ENCODE results near the gene SPTB.

The SPTB gene

DNA sequence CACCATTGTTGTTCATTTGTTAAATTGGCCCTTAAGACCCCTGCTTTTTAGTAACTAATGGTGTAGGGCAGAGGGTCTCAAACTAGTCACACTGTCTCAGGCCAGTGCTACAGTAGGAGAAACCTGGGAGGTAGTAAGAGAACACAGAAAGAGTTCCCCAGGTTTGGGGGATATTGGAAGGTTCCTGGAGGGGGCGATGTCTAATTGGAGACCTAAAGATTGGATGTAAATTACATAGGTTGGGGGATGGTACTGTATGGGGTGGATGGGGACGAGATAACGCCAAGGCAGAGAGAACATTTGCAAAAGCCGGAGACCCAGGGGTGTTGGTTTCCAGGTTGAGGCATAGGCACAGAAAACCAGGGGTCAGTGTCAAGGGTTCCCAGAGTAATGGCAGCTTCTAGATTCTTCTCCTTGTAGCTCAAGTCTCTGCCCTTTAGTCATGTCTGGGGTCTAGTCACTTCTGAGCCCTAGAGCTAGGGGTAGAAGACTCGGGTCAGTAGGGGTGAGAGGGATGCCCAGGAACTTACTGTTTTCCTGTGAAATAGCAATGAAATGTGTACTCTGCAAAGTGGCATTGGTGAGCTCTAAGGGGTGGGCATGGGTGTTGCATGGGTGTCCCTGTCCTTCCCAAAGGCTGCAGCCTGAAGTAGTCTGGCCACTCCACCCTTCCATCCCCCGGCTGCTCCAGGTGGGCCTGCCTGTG, 153.7 kb downstream of the SPTB start:
- no peak overlapping the region for H3K4me2 ChIP-seq (ENCODE audit: low read depth, low read length)
- no peaks in the 10 kb centered on the region for H3F3A ChIP-seq (ENCODE audit: insufficient read depth, low read length)
- H3K79me2 ChIP-seq (ENCODE audit: low read length): no peaks in the 10 kb centered on the region
- no peaks in the 10 kb centered on the region for H3K36me3 ChIP-seq (replicated peaks; ENCODE audit: insufficient read depth, low read length)
- H3K4me3 ChIP-seq (ENCODE audit: low read length): no peak overlapping the region
- H2AFZ ChIP-seq (ENCODE audit: low read length): no peak overlapping the region
- H3K9ac ChIP-seq (ENCODE audit: low read length): no peak overlapping the region
- DNase-seq: no peak
- H3K9me2 ChIP-seq (replicated peaks; ENCODE audit: insufficient read depth, low read length): no peaks in the 10 kb centered on the region
- H4K20me1 ChIP-seq (ENCODE audit: insufficient read depth, low read length): no peaks in the 10 kb centered on the region
- H3K9me3 ChIP-seq (replicated peaks; ENCODE audit: insufficient read depth, low read length): no peaks in the 10 kb centered on the region
- no peaks in the 10 kb centered on the region for H3K27me3 ChIP-seq (replicated peaks; ENCODE audit: insufficient read depth, low read length)
- no peak overlapping the region for H3K27ac ChIP-seq (ENCODE audit: low read length)
- H3K4me1 ChIP-seq (ENCODE audit: low read length): 0 out of 2 replicates have a peak, but pooled peaks cover 3% of the 10 kb centered on the region
- TF ChIP-seq EZH2 (optimal IDR thresholded peaks at IDR 0.05; ENCODE audit: low read depth, low read length) (no peak), EZH2phosphoT487 (IDR thresholded peaks at IDR 0.05; ENCODE audit: low read length) (no peak)
- TF ChIP-seq, protein P1, sequence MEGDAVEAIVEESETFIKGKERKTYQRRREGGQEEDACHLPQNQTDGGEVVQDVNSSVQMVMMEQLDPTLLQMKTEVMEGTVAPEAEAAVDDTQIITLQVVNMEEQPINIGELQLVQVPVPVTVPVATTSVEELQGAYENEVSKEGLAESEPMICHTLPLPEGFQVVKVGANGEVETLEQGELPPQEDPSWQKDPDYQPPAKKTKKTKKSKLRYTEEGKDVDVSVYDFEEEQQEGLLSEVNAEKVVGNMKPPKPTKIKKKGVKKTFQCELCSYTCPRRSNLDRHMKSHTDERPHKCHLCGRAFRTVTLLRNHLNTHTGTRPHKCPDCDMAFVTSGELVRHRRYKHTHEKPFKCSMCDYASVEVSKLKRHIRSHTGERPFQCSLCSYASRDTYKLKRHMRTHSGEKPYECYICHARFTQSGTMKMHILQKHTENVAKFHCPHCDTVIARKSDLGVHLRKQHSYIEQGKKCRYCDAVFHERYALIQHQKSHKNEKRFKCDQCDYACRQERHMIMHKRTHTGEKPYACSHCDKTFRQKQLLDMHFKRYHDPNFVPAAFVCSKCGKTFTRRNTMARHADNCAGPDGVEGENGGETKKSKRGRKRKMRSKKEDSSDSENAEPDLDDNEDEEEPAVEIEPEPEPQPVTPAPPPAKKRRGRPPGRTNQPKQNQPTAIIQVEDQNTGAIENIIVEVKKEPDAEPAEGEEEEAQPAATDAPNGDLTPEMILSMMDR (IDR thresholded peaks at IDR 0.05; ENCODE audit: low read length): no peak

DNA sequence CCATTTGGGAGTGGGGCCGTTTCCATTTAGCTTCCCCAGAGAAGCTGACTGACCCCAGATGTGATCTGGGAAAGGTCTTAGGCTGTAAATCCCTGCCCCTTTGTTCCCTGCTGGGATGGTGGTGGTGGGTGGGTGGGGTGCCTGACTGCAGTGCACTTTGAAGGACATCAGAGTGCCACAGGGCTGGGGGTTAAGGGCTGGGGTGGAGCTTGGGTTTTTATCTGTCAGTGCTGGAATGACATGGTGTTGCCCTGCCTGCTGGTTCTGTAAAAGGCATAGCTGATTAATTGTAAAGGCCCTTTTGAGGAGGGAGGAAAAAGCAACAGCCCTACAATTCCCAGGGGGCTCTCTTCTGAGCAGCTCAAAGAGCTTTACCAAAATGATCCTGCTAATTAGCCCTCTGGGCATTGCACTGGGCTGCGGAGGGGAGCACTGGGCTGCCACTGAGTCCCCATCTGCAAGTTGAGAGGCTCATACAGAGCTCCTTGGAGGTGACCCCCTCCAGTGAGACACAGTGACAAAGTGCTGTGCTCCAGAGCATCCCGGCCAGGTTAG, 154.4 kb downstream of the SPTB start:
- DNase-seq: no peak
- no peaks in the 10 kb centered on the region for H3K36me3 ChIP-seq (replicated peaks; ENCODE audit: insufficient read depth, low read length)
- H3K27me3 ChIP-seq (replicated peaks; ENCODE audit: insufficient read depth, low read length): no peaks in the 10 kb centered on the region
- no peaks in the 10 kb centered on the region for H4K20me1 ChIP-seq (ENCODE audit: insufficient read depth, low read length)
- no peak overlapping the region for H3K9ac ChIP-seq (ENCODE audit: low read length)
- H3K27ac ChIP-seq (ENCODE audit: low read length): no peak overlapping the region
- H3K4me2 ChIP-seq (ENCODE audit: low read depth, low read length): no peak overlapping the region
- H3K4me3 ChIP-seq (ENCODE audit: low read length): no peak overlapping the region
- H2AFZ ChIP-seq (ENCODE audit: low read length): no peak overlapping the region
- H3F3A ChIP-seq (ENCODE audit: insufficient read depth, low read length): no peaks in the 10 kb centered on the region
- TF ChIP-seq EZH2 (optimal IDR thresholded peaks at IDR 0.05; ENCODE audit: low read depth, low read length): no peak
- no peak for TF ChIP-seq EZH2phosphoT487 (IDR thresholded peaks at IDR 0.05; ENCODE audit: low read length)
- TF ChIP-seq, protein P1 (IDR thresholded peaks at IDR 0.05; ENCODE audit: low read length): no peak
- no peaks in the 10 kb centered on the region for H3K9me3 ChIP-seq (replicated peaks; ENCODE audit: insufficient read depth, low read length)
- no peaks in the 10 kb centered on the region for H3K9me2 ChIP-seq (replicated peaks; ENCODE audit: insufficient read depth, low read length)
- 0 out of 2 replicates have a peak, but pooled peaks cover 3% of the 10 kb centered on the region for H3K4me1 ChIP-seq (ENCODE audit: low read length)
- H3K79me2 ChIP-seq (ENCODE audit: low read length): no peaks in the 10 kb centered on the region

DNA sequence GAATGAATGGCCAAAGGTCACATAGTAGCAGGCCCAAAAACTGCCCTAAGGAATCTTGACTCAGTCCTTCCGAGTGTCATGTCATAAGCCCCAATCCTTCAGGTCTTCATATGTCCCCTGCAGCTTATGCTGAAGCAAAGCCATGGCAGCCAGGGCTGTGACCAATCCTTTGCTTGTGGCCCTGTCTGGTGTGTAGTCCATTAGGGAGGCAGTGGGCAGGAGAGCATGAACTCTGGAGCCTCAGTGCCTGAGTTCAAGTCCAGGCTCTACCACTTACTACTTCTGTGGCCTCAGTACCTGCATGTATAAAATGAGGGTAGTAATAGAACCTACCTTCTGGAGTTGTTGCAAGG, 155.2 kb downstream of the SPTB start:
- H3K4me1 ChIP-seq (ENCODE audit: low read length): 0 out of 2 replicates have a peak, but pooled peaks cover 3% of the 10 kb centered on the region

More for the DNA sequence above, 155.2 kb downstream of the SPTB start:
- TF ChIP-seq, protein P1 (IDR thresholded peaks at IDR 0.05; ENCODE audit: low read length): no peak
- TF ChIP-seq EZH2 (optimal IDR thresholded peaks at IDR 0.05; ENCODE audit: low read depth, low read length) (no peak), EZH2phosphoT487 (IDR thresholded peaks at IDR 0.05; ENCODE audit: low read length) (no peak)
- no peak overlapping the region for H2AFZ ChIP-seq (ENCODE audit: low read length)
- no peaks in the 10 kb centered on the region for H3K36me3 ChIP-seq (replicated peaks; ENCODE audit: insufficient read depth, low read length)
- no peak for DNase-seq
- H3F3A ChIP-seq (ENCODE audit: insufficient read depth, low read length): no peaks in the 10 kb centered on the region
- no peak overlapping the region for H3K4me3 ChIP-seq (ENCODE audit: low read length)
- H3K9me3 ChIP-seq (replicated peaks; ENCODE audit: insufficient read depth, low read length): no peaks in the 10 kb centered on the region
- H3K79me2 ChIP-seq (ENCODE audit: low read length): no peaks in the 10 kb centered on the region
- no peak overlapping the region for H3K4me2 ChIP-seq (ENCODE audit: low read depth, low read length)
- H4K20me1 ChIP-seq (ENCODE audit: insufficient read depth, low read length): no peaks in the 10 kb centered on the region
- no peak overlapping the region for H3K9ac ChIP-seq (ENCODE audit: low read length)
- no peak overlapping the region for H3K27ac ChIP-seq (ENCODE audit: low read length)
- H3K27me3 ChIP-seq (replicated peaks; ENCODE audit: insufficient read depth, low read length): no peaks in the 10 kb centered on the region
- H3K9me2 ChIP-seq (replicated peaks; ENCODE audit: insufficient read depth, low read length): no peaks in the 10 kb centered on the region
